Sigmoid colon (tissue), 4 donors: Measurements from ENCODE around the gene TMEM11.

Source experiments
- CTCF ChIP-seq, 4 experiments: fragments of 450-650 bp in 3 of 4; fragments of 200-600 bp in 1 of 4; IDR thresholded peaks; one replicate each; pipeline ENCODE4 v1.5.1; 2016 to 2019; ENCODE audit warnings: antibody characterized with exemption in 4 of 4, mild to moderate bottlenecking in 3 of 4, moderate library complexity in 2 of 4
- EP300 ChIP-seq, 4 donors: sonication (generic); formaldehyde crosslinking; IDR thresholded peaks; one replicate each; pipeline ENCODE4 v1.6.1; 2017; ENCODE audit warnings: antibody characterized with exemption in 4 of 4
- POLR2A ChIP-seq, 2 donors: fragments of 450-650 bp; IDR thresholded peaks; one replicate each; pipeline ENCODE4 v1.6.1; 2016; ENCODE audit warnings: antibody characterized with exemption in 2 of 2, mild to moderate bottlenecking in 2 of 2, moderate library complexity in 2 of 2
- POLR2AphosphoS5 ChIP-seq, 4 donors: sonication (generic); formaldehyde crosslinking; IDR thresholded peaks; one replicate each; pipeline ENCODE4 v1.6.1; 2017; ENCODE audit warnings: antibody characterized with exemption in 4 of 4

DNA sequence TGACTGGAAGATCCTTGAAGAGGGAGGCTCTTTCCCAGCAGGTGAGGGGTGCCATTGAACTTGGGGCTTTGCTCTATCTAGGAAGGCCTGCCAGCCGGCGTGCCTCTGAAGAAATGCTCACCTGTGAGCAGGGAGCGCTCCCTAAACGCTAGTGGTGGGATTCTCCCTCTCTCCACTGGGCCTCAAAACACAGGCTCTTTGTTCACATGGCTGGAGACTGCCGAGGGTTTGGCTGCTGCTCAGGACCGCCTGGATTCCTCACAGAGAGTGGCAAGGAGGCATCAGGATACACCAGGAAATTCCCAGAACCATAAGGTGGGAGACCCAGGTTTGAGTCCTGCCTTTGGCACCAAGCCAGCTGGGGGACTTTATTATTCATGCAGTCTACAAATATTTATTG lies 17.6 kb upstream of the TMEM11 start:
- TF ChIP-seq CTCF (IDR thresholded peaks at IDR 0.05) (no peak), POLR2A (IDR thresholded peaks at IDR 0.05) (no peak), POLR2AphosphoS5 (IDR thresholded peaks at IDR 0.05) (no peak), EP300 (IDR thresholded peaks at IDR 0.05) (no peak)
